AG04449 (cell line): ENCODE results near the gene JAML.
"Not testable (repeated sequence)": the region's sequence is repeated elsewhere in the genome, so short reads cannot be mapped to it uniquely, and the experiment has no call there.

ENCODE experiments used
- CTCF ChIA-PET: fragments of 350-600 bp; formaldehyde crosslinking; extraction: SDS; loops from one replicate; lab custom pipeline; 2021; ENCODE audit warnings: antibody characterized with exemption; lab: Yijun Ruan, JAX
- POLR2A ChIA-PET: fragments of 400-600, 350-600 bp; formaldehyde crosslinking; extraction: SDS; loops from one replicate; lab custom pipeline; 2020; ENCODE audit warnings: antibody characterized with exemption, inconsistent platforms; lab: Yijun Ruan, JAX
- DNase-seq: peaks from one replicate; pipeline ENCODE4 v3.0.0-alpha.2; 2010; ENCODE audit warnings: low read depth, low spot score
- H3K4me3 ChIP-seq: 2 replicates; pipeline ENCODE4 v1.5.1; 2011; ENCODE audit warnings: low read depth, mild to moderate bottlenecking, control low read depth, low read length
- TF ChIP-seq, protein P1 (sequence below): IDR thresholded peaks from one replicate; pipeline ENCODE4 v1.5.1; 2011; ENCODE audit warnings: mild to moderate bottlenecking, moderate library complexity, low read length, control low read depth, inconsistent platforms; ENCODE audit not compliant: insufficient read depth; ENCODE audit errors: missing control alignments

Gene JAML

DNA sequence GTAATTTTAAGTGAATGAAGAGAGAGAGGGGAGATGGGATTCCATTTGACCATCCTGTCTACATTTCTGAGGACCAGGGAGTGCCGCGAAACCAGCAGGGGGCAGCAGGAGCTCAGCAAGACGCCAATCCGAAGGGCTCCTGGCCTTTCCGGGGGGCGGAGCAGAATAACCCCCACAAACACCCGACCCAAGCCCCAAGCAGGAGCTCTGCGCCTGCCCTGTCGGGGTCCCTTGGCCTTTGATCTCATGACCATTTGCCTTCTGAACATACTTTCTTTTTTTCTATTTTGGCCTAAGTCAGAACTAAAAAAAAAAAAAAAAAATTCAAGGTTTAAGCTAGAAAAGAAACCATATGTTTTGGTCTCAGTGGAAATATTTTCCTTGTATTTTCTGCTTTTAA lies 26.4 kb downstream of the JAML start:
- CTCF ChIA-PET: interaction anchor here (0.6 to 3.8 kb wide), 43 partner anchors 10 to 570 kb away, joined by 3 to 94 read pairs (median 4); partner anchors contain the start of genes CD3E, JAML, MPZL3 and UBE4A

GRCh38 chr11:118194835-118195627 lies 29.8 kb downstream of the JAML start:
- ChIA-PET POLR2A (no interaction called here), CTCF (interaction anchor here (0.7 to 1.6 kb wide), 3 partner anchors 14 to 157 kb away, joined by 3 to 5 read pairs (median 3); no protein-coding TSS in a partner anchor)

More for the DNA sequence above, 26.4 kb downstream of the JAML start:
- no peak overlapping the region; the same call in 1 of the 2 replicates for H3K4me3 ChIP-seq
- TF ChIP-seq, protein P1, sequence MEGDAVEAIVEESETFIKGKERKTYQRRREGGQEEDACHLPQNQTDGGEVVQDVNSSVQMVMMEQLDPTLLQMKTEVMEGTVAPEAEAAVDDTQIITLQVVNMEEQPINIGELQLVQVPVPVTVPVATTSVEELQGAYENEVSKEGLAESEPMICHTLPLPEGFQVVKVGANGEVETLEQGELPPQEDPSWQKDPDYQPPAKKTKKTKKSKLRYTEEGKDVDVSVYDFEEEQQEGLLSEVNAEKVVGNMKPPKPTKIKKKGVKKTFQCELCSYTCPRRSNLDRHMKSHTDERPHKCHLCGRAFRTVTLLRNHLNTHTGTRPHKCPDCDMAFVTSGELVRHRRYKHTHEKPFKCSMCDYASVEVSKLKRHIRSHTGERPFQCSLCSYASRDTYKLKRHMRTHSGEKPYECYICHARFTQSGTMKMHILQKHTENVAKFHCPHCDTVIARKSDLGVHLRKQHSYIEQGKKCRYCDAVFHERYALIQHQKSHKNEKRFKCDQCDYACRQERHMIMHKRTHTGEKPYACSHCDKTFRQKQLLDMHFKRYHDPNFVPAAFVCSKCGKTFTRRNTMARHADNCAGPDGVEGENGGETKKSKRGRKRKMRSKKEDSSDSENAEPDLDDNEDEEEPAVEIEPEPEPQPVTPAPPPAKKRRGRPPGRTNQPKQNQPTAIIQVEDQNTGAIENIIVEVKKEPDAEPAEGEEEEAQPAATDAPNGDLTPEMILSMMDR: peak; percentile 90
- POLR2A ChIA-PET: no interaction called here
- DNase-seq: no peak

GRCh38 chr11:118193910-118194566 lies 30.8 kb downstream of the JAML start:
- DNase-seq: no peak
- TF ChIP-seq, protein P1: no peak
- POLR2A ChIA-PET: no interaction called here
- CTCF ChIA-PET: interaction anchor here (1.0 to 1.6 kb wide), 2 partner anchors 22 to 159 kb away, joined by 3 to 5 read pairs; no protein-coding TSS in a partner anchor
- H3K4me3 ChIP-seq: no peak overlapping the region

More at GRCh38 chr11:118194835-118195627, 29.8 kb downstream of the JAML start:
- DNase-seq: peak; percentile 17
- H3K4me3 ChIP-seq: no peak overlapping the region
- TF ChIP-seq, protein P1: no peak

GRCh38 chr11:118192817-118193216 lies 32.0 kb downstream of the JAML start:
- DNase-seq, CTCF ChIA-PET, POLR2A ChIA-PET, H3K4me3 ChIP-seq: not testable (repeated sequence)

- CTCF ChIA-PET: interaction anchor here (1.5 kb wide), 1 partner anchor 19 kb away, joined by 7 read pairs; no protein-coding TSS in a partner anchor
- POLR2A ChIA-PET, H3K4me3 ChIP-seq, DNase-seq: not testable (repeated sequence)
Observed at GRCh38 chr11:118190942-118191506, 33.8 kb downstream of the JAML start.

DNA sequence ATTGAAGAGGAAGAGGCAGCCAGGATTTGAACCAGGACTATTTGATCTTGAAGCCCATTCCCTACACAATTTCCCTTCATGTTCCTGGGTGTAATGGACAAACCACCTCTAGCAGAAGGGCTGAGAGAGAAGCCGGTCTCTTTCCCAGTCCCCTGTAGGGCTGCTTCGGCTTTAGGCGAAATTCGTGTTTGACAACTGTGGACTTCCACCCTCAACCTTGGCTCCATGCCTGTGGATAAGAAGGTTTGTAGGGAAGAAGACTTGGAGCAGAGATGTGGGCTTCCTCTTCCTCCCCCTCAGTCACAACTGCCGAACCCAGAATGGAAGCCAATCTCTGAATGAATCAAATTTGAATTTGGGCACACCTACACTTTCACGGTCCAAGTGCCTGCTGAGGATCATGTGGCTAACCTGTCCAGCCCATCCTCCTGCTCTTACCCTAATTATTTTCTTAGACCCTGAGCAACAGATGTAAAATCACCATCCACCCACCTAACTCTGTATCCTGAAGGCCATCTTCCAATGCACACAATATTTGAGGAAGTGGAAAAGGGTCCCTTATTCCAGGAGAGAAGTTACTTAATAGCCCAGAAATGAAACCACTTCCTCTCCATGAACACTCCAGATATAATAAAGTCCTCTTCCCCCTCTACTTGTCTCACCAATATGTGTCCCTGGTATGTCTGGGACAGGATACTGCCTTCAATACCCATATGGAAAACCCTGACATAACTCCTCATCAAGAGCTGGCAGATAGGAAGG lies 38.3 kb downstream of the JAML start:
- DNase-seq: no peak

More for the DNA sequence above, 38.3 kb downstream of the JAML start:
- ChIA-PET CTCF (interaction anchor here (1.0 to 1.8 kb wide), 2 partner anchors 12 to 15 kb away, joined by 5 to 12 read pairs; no protein-coding TSS in a partner anchor), POLR2A (no interaction called here)
- H3K4me3 ChIP-seq: no peak overlapping the region
- TF ChIP-seq, protein P1: no peak
